Activated CD4-positive, CD25-positive, alpha-beta regulatory T cell treated with anti-CD3 and anti-CD28 coated beads, Interleukin-2, amount 50 U/mL, for 72 hours (primary cell): ENCODE results near the gene ELL2.
"Not testable (repeated sequence)": the region's sequence is repeated elsewhere in the genome, so short reads cannot be mapped to it uniquely, and the experiment has no call there.

Experiments used
- DNase-seq: peaks from one replicate; pipeline ENCODE4 v3.0.0; 2021

The ELL2 gene

DNA sequence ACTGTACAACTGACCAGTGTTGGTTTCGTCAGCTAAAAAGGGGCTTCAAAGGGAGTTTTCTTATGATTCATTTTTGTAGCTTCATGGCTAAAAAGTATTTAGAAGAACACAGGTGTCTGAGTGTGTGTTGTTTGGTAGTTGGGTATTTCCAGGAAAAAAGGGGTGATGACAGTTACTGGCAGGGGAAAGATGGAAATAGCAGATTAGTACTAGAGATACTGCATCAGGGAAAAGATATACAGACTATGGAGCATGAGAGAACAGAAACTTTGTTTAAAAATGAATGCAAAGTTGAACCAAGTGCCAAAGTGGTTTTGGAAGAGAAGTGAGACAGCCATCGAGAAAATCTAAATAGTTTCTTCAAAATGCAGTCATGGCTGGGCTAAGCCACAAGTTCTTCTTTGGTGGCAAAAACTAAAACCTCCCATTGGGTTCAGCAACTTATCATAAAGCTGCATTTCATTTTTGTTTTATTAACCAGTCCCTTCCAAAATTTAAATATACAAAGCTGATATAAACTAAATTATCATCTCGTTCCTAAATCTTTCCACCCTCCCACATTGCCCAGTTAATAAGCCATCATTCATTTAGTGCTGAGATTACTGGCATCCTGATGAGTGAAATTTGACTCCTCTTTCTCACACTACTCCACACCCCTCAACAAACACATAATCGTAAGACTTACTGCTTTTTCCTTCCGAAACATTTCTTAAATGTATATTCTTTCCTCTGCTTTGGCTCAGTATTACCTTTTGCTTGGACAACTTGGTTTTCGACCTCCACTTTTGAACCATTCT lies 33.5 kb downstream of the ELL2 start:
- DNase-seq: no peak

GRCh38 chr5:95927300-95927699 lies 34.4 kb downstream of the ELL2 start:
- not testable (repeated sequence) for DNase-seq

DNA sequence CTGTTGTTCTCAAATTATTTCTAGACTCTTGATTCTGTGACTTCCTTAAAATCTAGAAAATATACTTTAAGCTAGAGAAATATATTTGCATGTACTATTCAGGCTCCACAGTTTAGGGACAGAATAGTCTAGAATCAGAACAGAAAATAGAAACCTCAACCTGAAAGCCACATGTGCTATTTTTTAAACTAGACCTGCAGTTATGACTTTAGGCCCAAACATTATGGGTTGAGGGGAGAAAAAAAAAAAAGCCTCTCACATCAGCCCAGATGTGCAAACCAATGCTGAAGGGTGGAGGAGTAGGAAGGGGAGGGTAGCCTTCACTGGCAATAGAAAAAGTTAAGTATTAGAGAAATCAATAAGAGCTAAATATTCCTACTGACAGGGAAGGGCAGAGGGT lies 35.7 kb downstream of the ELL2 start:
- DNase-seq: no peak

DNA sequence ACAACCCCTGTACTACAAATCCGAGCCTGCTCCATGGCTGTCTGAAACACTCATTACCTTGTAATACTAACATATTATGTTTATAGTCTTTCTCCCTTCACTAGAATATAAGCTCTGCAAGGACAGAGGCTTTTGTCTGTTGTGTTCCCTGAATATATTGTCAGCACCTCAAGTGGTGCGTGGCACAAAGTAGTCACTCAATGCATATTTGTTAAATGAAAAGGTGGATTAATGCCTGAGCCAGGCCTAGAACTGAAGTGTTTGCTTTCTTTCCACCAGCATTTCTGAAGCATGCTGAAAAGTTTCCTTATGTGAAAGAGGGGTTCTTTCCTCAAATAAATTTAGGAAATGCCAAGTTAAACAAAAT lies 36.3 kb downstream of the ELL2 start:
- DNase-seq: no peak

- no peak for DNase-seq
Observed at GRCh38 chr5:95924720-95925377, 36.8 kb downstream of the ELL2 start.

DNA sequence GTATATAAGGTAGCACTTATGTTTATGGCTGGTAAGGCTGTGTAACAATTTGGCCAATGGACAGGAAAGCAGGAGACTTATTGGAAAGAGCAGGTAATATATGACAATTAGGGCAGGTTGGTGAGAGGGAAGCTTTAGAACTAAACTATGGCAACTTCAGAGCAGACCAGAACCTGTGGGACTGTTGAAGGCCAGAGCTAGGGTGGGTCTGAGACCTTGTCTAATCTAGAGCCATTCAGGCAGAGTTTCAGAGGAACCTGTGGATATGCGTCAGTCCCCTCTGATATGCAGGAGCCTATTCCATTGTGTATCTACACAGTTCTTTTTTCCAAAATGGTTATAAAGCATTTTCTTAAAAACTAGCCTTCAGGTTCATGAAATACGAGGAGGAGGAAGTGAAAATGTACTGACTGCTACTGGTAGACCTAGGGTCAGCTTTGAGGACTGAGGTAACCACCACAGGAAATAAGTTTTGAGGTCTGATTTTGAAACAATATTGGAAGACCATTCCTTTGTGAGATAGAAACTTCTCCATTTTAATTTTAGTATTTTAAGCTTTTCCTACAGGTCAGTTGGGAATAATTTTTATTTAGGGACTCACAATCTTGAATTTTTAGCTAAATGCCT lies 37.6 kb downstream of the ELL2 start:
- DNase-seq: no peak

GRCh38 chr5:95922798-95923197 lies 38.9 kb downstream of the ELL2 start:
- DNase-seq: no peak

DNA sequence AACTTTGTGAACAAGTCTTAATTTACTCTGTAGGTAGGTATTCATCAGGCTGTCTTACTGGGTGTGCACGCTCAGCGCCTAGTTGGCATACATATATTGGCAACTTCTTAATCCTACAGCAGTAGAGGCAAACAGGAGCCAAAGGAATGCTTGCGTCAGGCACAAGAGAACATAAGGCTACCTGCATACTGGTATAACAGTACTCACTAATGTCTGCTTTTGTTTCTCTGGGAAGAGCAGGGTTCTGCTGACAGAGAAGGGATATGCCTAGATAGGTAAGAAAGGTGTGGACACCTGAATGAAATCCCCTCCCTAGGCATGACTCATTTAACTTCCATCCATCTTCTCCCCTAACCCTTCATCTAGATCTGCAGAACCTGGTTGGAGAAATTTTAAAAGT lies 40.1 kb downstream of the ELL2 start:
- no peak for DNase-seq

DNA sequence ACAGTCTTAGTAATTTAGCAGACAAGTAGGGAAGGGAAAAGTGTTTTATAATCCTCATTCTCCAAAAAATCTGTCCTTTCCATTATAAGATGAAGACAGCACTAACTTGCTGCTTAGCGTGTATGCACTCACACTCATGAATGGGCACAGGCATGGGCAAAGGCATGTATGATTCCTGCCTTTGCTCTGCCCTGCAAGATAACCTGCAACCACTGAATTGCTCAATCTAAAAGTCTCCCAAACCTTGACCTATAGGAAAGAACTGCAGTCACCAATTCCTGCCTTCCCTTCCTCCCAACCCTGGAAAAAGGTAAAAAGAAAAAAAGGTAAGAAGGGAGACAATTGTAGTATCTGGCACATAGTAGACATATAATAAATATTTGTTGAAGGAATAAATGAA lies 40.8 kb downstream of the ELL2 start:
- DNase-seq: no peak

DNA sequence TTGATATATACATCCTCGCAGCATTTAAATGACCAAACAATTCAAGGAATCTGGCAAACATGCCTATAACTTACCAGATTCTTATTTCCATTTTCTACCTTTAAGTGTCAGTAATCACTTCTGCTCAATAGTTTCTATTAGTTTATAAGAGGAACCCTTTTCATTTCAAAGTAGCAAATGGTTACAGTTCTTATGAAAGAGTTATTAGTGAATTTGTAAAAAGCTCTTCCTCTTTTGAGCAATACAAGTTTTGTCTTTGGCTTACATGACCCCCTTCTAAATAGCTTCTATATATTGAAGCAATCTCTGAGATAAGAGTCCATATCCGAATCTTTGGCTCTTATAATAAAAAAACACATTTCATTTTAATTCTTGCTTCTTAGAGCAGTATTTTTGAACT lies 42.0 kb downstream of the ELL2 start:
- no peak for DNase-seq

- DNase-seq: no peak
Observed at GRCh38 chr5:95918421-95919006, 43.1 kb downstream of the ELL2 start.

GRCh38 chr5:95917207-95917606 lies 44.4 kb downstream of the ELL2 start:
- DNase-seq: no peak

DNA sequence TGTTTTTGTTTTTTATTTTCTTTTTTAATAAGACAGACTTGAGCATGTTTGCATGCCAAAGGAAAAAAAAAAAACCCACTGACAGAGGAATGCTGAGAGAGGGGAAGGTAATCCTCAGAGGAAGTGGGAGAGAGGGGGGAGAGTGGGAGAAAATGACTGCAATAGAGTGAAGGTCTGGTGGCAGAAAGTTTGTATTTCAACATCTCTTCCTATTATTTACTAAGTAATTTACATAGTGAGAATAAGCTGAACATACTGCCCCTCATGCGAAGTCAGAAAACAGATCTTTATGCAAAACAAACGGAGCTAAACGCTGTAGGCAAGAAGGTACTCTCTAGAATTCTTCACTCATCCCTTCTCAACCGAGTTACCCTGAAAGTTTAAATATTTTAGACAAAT lies 45.0 kb downstream of the ELL2 start:
- DNase-seq: no peak

DNA sequence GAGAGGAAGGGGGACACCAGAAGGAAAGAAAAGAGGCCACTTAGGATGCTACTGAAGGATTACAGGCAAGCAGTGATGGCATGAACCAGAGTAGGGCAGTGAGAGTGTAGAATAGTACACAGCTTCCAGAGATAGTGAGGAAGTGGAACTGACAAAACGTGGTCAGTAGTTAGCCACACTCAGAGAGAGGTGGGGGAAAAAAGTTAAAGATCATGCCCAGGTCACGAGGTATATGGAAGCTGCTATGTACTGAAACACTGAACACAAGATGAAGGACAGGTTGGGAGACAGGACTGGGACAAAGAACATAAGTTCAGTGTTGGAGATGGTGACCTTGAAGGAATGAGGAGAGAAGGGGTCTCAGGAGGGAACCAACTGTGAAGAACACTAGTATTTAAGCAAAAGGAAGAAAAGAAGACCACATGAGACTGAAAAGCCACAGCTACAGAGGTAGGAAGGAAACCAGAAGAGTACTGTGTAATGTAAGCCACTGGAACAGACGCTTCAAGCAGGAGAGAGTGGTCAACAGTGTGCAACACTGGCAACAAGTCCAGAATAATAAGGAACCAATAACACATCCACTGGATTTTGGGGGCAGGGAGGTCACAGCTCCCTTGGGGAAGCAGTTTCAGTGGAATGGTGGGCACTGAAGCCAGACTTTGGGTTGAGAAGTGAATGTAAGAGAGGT lies 45.5 kb downstream of the ELL2 start:
- no peak for DNase-seq

DNA sequence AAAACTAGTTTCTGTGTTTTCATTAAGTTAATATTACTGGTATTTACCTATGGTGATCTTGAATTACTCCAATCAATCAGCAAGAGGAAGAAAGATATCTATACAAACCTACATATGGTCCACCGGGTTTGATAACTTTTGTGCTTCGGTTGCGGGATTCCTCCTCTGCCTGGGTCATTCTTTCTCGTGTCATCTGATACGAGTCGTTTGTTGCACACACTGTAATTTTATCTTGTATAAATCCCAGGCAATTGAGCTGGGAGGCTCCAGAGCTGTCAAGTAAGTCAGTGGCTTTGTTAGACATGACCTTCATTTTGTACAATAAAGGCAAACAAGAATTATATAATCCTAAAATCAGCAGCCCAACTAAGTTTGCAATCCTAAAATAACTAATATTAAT lies 48.0 kb downstream of the ELL2 start:
- no peak for DNase-seq

GRCh38 chr5:95912029-95912428 lies 49.6 kb downstream of the ELL2 start:
- no peak for DNase-seq

- no peak for DNase-seq
Observed at GRCh38 chr5:95910521-95910920, 51.1 kb downstream of the ELL2 start.

DNA sequence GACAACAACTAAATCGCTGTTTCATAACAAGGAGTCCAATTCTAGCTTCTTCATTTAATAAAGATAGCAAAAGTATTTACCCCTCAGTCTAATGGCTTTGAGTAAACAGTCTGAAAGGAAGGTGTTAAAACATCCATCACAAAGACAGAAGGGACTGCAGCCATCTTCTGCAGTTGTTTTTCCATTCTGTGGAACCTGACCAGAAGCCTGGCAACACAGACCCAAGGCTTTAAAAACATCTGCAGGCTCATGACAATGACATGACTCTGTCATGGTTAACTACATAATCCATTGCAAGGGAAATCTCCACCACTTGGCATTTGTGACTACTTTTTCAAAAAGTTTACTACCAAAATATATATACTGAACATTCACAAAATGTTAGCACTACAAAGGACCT lies 51.9 kb downstream of the ELL2 start:
- DNase-seq: no peak

GRCh38 chr5:95908799-95909198 lies 52.9 kb downstream of the ELL2 start:
- no peak for DNase-seq

GRCh38 chr5:95907740-95908706 lies 53.6 kb downstream of the ELL2 start:
- DNase-seq: no peak

- DNase-seq: no peak
Observed at GRCh38 chr5:95907067-95907705, 54.5 kb downstream of the ELL2 start.

- not testable (repeated sequence) for DNase-seq
Observed at GRCh38 chr5:95906398-95906797, 55.3 kb downstream of the ELL2 start.
